Mucosa of rectum (tissue), 2 donors: ENCODE results near the gene IPCEF1.

ENCODE experiments used
- H3K27ac ChIP-seq, 2 donors: one replicate each; pipeline ENCODE4 v1.7.0; 2013; ENCODE audit warnings: inconsistent platforms in 2 of 2, low read depth in 2 of 2, low read length in 2 of 2
- H3K27me3 ChIP-seq, 2 donors: one replicate each; pipeline ENCODE4 v1.7.0; 2013; ENCODE audit warnings: low read length in 2 of 2; ENCODE audit not compliant: control insufficient read depth in 2 of 2, insufficient read depth in 2 of 2
- H3K36me3 ChIP-seq, 2 donors: one replicate each; pipeline ENCODE4 v1.7.0; 2013; ENCODE audit warnings: low read length in 2 of 2; ENCODE audit not compliant: control insufficient read depth in 2 of 2, insufficient read depth in 2 of 2
- H3K4me1 ChIP-seq, 2 donors: one replicate each; pipeline ENCODE4 v1.7.0; 2013; ENCODE audit warnings: low read length in 2 of 2, mild to moderate bottlenecking in 1 of 2; ENCODE audit not compliant: control insufficient read depth in 2 of 2, insufficient read depth in 2 of 2
- H3K4me3 ChIP-seq, 2 donors: one replicate each; pipeline ENCODE4 v1.7.0; 2013; ENCODE audit warnings: low read length in 2 of 2
- H3K9ac ChIP-seq, 2 donors: one replicate each; pipeline ENCODE4 v1.7.0; 2013; ENCODE audit warnings: low read length in 2 of 2, low read depth in 1 of 2, mild to moderate bottlenecking in 1 of 2
- H3K9me3 ChIP-seq, 2 donors: one replicate each; pipeline ENCODE4 v1.7.0; 2013; ENCODE audit warnings: low read length in 2 of 2; ENCODE audit not compliant: control insufficient read depth in 2 of 2
- donor health status: healthy.
- donor health status: Normal muscosa, but diverticular disease.

Gene IPCEF1

DNA sequence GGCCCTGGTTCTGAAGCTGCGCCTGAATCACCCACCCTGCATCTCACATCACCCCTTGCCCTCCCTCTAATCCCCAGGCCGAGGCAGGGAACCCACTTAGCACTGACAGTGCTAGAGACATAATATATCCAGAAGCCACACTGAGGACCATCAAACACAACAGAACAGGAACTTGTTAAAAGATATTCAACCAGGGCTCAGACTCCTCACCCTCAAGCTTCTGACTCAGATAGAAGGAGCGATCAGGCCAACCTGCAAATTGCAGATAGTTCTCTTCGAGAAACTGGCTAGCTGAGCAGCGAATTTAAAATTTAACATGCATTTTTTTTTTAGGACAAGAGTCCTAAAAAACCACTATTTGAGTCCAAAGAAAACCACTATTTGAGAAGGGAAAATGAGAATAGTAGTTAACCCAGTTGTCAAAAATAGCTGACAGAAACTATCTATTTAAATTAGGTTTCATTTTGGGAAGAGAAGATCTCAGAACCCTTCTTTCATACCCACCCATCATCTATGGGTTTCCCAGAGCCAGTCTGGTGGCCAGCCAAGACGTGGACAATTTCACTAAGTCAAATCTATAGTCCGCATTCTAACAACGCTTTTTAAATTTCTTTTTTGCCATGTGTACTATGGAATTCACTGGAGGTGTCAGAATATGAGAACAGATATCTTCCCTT, 222.0 kb downstream of the IPCEF1 start:
- Histone ChIP-seq H3K9ac (no peak overlapping the region), H3K27me3 (no peaks in the 10 kb centered on the region), H3K36me3 (no peaks in the 10 kb centered on the region), H3K4me3 (no peak overlapping the region), H3K27ac (no peak overlapping the region), H3K4me1 (no peaks in the 10 kb centered on the region), H3K9me3 (no peaks in the 10 kb centered on the region)

GRCh38 chr6:154127657-154128056, 228.9 kb downstream of the IPCEF1 start:
- Histone ChIP-seq H3K27ac (no peak overlapping the region), H3K9ac (no peak overlapping the region), H3K4me1 (no peaks in the 10 kb centered on the region), H3K27me3 (no peaks in the 10 kb centered on the region), H3K9me3 (no peaks in the 10 kb centered on the region), H3K36me3 (no peaks in the 10 kb centered on the region), H3K4me3 (no peak overlapping the region)

GRCh38 chr6:154125421-154125820, 231.2 kb downstream of the IPCEF1 start:
- Histone ChIP-seq H3K9me3 (no peaks in the 10 kb centered on the region), H3K27ac (no peak overlapping the region), H3K27me3 (no peaks in the 10 kb centered on the region), H3K4me1 (no peaks in the 10 kb centered on the region), H3K9ac (no peak overlapping the region), H3K36me3 (no peaks in the 10 kb centered on the region), H3K4me3 (no peak overlapping the region)

DNA sequence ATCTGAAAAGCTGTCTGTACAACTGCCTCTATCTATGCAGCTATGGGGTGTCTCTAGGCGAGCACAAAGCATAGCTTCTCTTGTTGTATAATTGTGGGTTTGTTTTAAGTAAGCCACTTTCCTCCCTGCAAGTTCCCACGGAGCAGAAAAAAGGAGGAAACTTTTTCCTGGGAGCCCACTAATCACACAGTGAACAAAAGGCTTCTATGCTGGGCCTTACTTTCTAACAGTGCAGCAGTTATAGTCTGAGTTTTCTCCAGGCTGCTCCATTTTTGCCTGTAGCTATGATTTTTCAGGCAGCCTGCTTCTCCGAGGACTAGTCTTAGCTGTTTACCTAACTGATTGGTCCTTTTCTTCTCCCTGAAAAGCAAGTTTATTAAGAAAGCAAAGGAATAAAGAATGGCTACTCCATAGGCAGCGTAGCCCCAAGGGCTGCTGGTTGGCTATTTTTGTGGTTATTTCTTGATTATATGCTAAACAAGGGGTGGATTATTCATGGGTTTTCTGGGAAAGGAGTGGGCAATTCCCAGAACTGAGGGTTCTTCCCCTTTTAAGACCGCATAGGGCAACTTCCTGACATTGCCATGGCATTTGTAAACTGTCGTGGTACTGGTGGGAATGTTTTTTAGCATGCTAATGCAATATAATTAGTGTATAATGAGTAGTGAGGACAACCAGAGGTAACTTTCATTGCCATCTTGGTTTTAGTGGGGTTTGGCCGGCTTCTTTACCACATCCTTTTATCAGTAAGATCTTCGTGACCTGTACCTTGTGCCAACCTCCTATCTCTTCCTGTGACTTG, 233.2 kb downstream of the IPCEF1 start:
- H3K4me1 ChIP-seq, result no peaks in the 10 kb centered on the region
- no peak overlapping the region for H3K4me3 ChIP-seq
- no peaks in the 10 kb centered on the region for H3K36me3 ChIP-seq
- no peak overlapping the region for H3K27ac ChIP-seq
- no peaks in the 10 kb centered on the region for H3K27me3 ChIP-seq
- H3K9me3 ChIP-seq, result no peaks in the 10 kb centered on the region
- no peak overlapping the region for H3K9ac ChIP-seq

GRCh38 chr6:154122195-154122925, 234.2 kb downstream of the IPCEF1 start:
- no peaks in the 10 kb centered on the region for H3K36me3 ChIP-seq
- H3K9ac ChIP-seq, result no peak overlapping the region
- H3K4me3 ChIP-seq, result no peak overlapping the region

GRCh38 chr6:154117485-154117884, 239.1 kb downstream of the IPCEF1 start:
- H3K9me3 ChIP-seq, result no peaks in the 10 kb centered on the region
- H3K27me3 ChIP-seq, result no peaks in the 10 kb centered on the region
- no peak overlapping the region for H3K9ac ChIP-seq
- H3K27ac ChIP-seq, result no peak overlapping the region
- H3K4me1 ChIP-seq, result no peaks in the 10 kb centered on the region
- H3K36me3 ChIP-seq, result no peaks in the 10 kb centered on the region
- no peak overlapping the region for H3K4me3 ChIP-seq

More at GRCh38 chr6:154122195-154122925, 234.2 kb downstream of the IPCEF1 start:
- Histone ChIP-seq H3K27ac (no peak overlapping the region), H3K27me3 (no peaks in the 10 kb centered on the region), H3K9me3 (no peaks in the 10 kb centered on the region), H3K4me1 (no peaks in the 10 kb centered on the region)

GRCh38 chr6:154113392-154113791, 243.2 kb downstream of the IPCEF1 start:
- Histone ChIP-seq H3K4me1 (no peaks in the 10 kb centered on the region), H3K9me3 (no peaks in the 10 kb centered on the region), H3K9ac (no peak overlapping the region), H3K36me3 (no peaks in the 10 kb centered on the region), H3K4me3 (no peak overlapping the region), H3K27me3 (no peaks in the 10 kb centered on the region), H3K27ac (no peak overlapping the region)

DNA sequence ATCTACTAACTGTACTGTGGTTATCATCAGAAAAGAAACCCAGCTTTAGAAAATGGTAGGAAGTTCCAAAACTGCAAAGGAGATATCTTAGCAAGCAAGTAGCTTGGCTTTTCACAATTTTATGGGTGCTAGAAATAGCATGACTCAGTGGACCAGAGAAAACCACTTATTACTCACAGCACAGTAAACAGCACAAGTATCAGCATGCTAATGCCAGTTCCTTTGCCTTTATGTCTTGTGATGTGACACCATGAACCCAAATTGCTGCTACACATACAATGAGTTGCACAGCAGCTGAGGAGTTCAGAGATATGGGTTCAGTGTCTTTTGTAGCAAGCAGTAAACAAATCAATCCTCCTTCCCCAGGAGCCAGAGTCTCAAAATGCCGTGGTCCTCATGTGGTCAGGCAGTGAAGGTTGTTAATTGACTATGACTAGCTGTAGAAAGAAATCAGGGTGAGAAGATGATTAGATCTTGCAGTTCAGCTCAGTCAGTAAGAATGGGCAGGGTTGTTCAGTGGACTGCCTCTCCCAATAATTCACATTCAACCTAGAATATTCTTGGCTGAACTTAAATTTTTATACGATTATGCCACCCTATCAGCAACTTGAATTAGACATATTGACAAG, 244.3 kb downstream of the IPCEF1 start:
- Histone ChIP-seq H3K9me3 (no peaks in the 10 kb centered on the region), H3K36me3 (no peaks in the 10 kb centered on the region), H3K27ac (no peak overlapping the region), H3K4me1 (no peaks in the 10 kb centered on the region), H3K27me3 (no peaks in the 10 kb centered on the region), H3K4me3 (no peak overlapping the region), H3K9ac (no peak overlapping the region)

GRCh38 chr6:154111025-154111424, 245.6 kb downstream of the IPCEF1 start:
- H3K9ac ChIP-seq, result no peak overlapping the region
- H3K4me3 ChIP-seq, result no peak overlapping the region
- H3K4me1 ChIP-seq, result no peaks in the 10 kb centered on the region
- no peak overlapping the region for H3K27ac ChIP-seq
- no peaks in the 10 kb centered on the region for H3K9me3 ChIP-seq
- H3K36me3 ChIP-seq, result no peaks in the 10 kb centered on the region
- no peaks in the 10 kb centered on the region for H3K27me3 ChIP-seq

DNA sequence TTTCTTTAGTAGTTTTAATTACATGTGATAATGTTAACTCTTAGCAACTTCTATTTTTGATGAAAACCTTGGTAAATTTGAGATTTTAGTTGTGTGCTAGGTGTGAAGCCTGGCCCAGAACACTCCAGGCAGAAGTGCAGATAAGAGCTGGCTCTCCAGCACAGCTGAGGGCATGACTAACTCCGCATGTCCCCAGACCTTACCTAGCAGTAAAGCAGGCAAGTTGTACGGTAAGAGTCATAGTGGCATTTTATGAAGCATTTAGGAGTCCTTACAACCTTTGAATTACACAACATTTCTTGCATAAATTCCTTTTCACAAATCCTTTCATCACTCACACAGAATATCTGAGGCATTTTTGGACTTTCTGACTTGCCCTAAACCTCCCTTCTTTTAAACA, 250.4 kb downstream of the IPCEF1 start:
- Histone ChIP-seq H3K4me1 (no peaks in the 10 kb centered on the region), H3K9me3 (no peaks in the 10 kb centered on the region)

More for the DNA sequence above, 250.4 kb downstream of the IPCEF1 start:
- Histone ChIP-seq H3K27ac (no peak overlapping the region), H3K4me3 (no peak overlapping the region), H3K27me3 (no peaks in the 10 kb centered on the region), H3K9ac (no peak overlapping the region), H3K36me3 (no peaks in the 10 kb centered on the region)
